Endothelial cell of umbilical vein (primary cell): ENCODE results near the gene MACROD2. TPM values are rescaled to one million over a fixed set of nuclear protein-coding genes. Genes with fewer than 3 reads are reported as not detected.

Experiments used
- BruUV-seq: library from RNA; stranded (reverse); fragments of 400-500 nt; replicated peaks from 2 replicates; lab custom pipeline; 2021; lab: Mats Ljungman, UMichigan
- CTCF ChIA-PET: fragments of 300-600, 350-600 bp; sonication (Branson Sonifier 250); formaldehyde crosslinking; loops from one replicate; lab custom pipeline; 2021; ENCODE audit warnings: antibody characterized with exemption, inconsistent platforms; lab: Charles Lee
- POLR2A ChIA-PET: fragments of 300-600, 350-600 bp; sonication (Branson Sonifier 250); formaldehyde crosslinking; loops from one replicate; lab custom pipeline; 2021; ENCODE audit warnings: antibody characterized with exemption, inconsistent platforms; lab: Charles Lee
- DNase-seq: peaks from one replicate; pipeline ENCODE4 v3.0.0-alpha.2; 2011; ENCODE audit warnings: low read depth, low spot score
- FAIRE-seq: peaks from 2 replicates; lab custom pipeline; 2011; peaks lifted over from hg19 to GRCh38; lab: Jason Lieb, UNC
- H2AFZ ChIP-seq: 2 replicates; pipeline ENCODE4 v1.6.0; 2012; ENCODE audit warnings: low read depth, low read length, control low read depth, inconsistent platforms
- H3K27ac ChIP-seq: 2 replicates; pipeline ENCODE4 v1.5.1; 2011; ENCODE audit warnings: low read depth, mild to moderate bottlenecking, control low read depth, low read length, moderate library complexity; ENCODE audit not compliant: insufficient read depth
- H3K27me3 ChIP-seq, 2 experiments: 2 replicates each; pipeline versions ENCODE4 v1.6.0 to v1.6.1; 2011; ENCODE audit warnings: low read length in 2 of 2, mixed read lengths in 1 of 2; ENCODE audit not compliant: control insufficient read depth in 2 of 2, insufficient read depth in 2 of 2
- H3K36me3 ChIP-seq, 2 experiments: 2 replicates in 1 of 2; 3 replicates in 1 of 2; pipeline ENCODE4 v1.5.1; 2011; ENCODE audit warnings: low read length in 2 of 2, mild to moderate bottlenecking in 1 of 2, moderate library complexity in 1 of 2; ENCODE audit not compliant: control insufficient read depth in 2 of 2, insufficient read depth in 2 of 2; ENCODE audit errors: extremely low read depth in 1 of 2
- H3K4me1 ChIP-seq: 3 replicates; pipeline ENCODE4 v1.5.1; 2011; ENCODE audit warnings: mild to moderate bottlenecking, low read length; ENCODE audit not compliant: control insufficient read depth, insufficient read depth; ENCODE audit errors: extremely low read depth
- H3K4me2 ChIP-seq: 2 replicates; pipeline ENCODE4 v1.6.1; 2011; ENCODE audit warnings: low read length, control low read depth, mixed read lengths; ENCODE audit not compliant: insufficient read depth
- H3K4me3 ChIP-seq, 3 experiments: fragments of 200-600 bp in 1 of 3; sonication (generic), shearing (Covaris generic) in 1 of 3; replicated peaks in 1 of 3; 2 replicates each; pipeline ENCODE4 v1.5.1; 2011 to 2016; ENCODE audit warnings: control low read depth in 3 of 3, low read length in 3 of 3, mild to moderate bottlenecking in 2 of 3, inconsistent platforms in 1 of 3, low read depth in 1 of 3, moderate library complexity in 1 of 3; ENCODE audit not compliant: insufficient read depth in 1 of 3
- H3K79me2 ChIP-seq: 2 replicates; pipeline ENCODE4 v1.6.0; 2012; ENCODE audit warnings: low read length, inconsistent platforms; ENCODE audit not compliant: control insufficient read depth, insufficient read depth
- H3K9ac ChIP-seq: replicated peaks from 2 replicates; pipeline ENCODE3; 2011; ENCODE audit warnings: low read length, control low read depth; ENCODE audit not compliant: insufficient read depth; ENCODE audit errors: extremely low read depth
- H3K9me1 ChIP-seq: replicated peaks from 3 replicates; pipeline ENCODE4 v1.6.0; 2011; ENCODE audit warnings: mild to moderate bottlenecking, low read length; ENCODE audit not compliant: control insufficient read depth, insufficient read depth; ENCODE audit errors: extremely low read depth
- H3K9me3 ChIP-seq: replicated peaks from 2 replicates; pipeline ENCODE4 v1.5.1; 2012; ENCODE audit warnings: low read length, inconsistent platforms; ENCODE audit not compliant: control insufficient read depth, insufficient read depth
- H4K20me1 ChIP-seq: replicated peaks from 2 replicates; pipeline ENCODE3; 2011; ENCODE audit warnings: mild to moderate bottlenecking, low read length; ENCODE audit not compliant: control insufficient read depth, insufficient read depth; ENCODE audit errors: extremely low read depth
- EZH2 ChIP-seq: IDR thresholded peaks from 2 replicates; pipeline ENCODE4 v1.6.1; 2012; ENCODE audit warnings: borderline replicate concordance, low read depth, mild to moderate bottlenecking, moderate library complexity, low read length, inconsistent platforms; ENCODE audit not compliant: severe bottlenecking
- FOS ChIP-seq: IDR thresholded peaks from 2 replicates; pipeline ENCODE4 v1.6.1; 2011; ENCODE audit warnings: mild to moderate bottlenecking, low read length, moderate library complexity, borderline replicate concordance; ENCODE audit not compliant: insufficient read depth
- GATA2 ChIP-seq: IDR thresholded peaks from 2 replicates; pipeline ENCODE4 v1.7.0; 2011; ENCODE audit warnings: low read depth, mild to moderate bottlenecking, moderate library complexity, mixed read lengths, low read length; ENCODE audit not compliant: insufficient read length, insufficient read depth
- MYC ChIP-seq: IDR thresholded peaks from one replicate; pipeline ENCODE4 v1.6.1; 2011; ENCODE audit warnings: mild to moderate bottlenecking, low read depth, low read length
- POLR2A ChIP-seq: IDR thresholded peaks from 2 replicates; pipeline ENCODE4 v1.6.1; 2012; ENCODE audit warnings: low read depth, mild to moderate bottlenecking, control low read depth, low read length
- POLR2AphosphoS5 ChIP-seq: IDR thresholded peaks from 2 replicates; pipeline ENCODE4 v1.6.1; 2012; ENCODE audit warnings: low read depth, mild to moderate bottlenecking, control low read depth, low read length, moderate library complexity; ENCODE audit not compliant: insufficient read depth
- dilution Hi-C: fragments of 300-500 bp; cut with MboI; formaldehyde crosslinking; loops from one replicate; pipeline ENCODE4 v1.15.0; 2019; ENCODE audit warnings: low sequenced_read_pairs; ENCODE audit not compliant: extremely low pct_ligation_motif_present
- intact Hi-C: fragments of 100-400 bp; cut with micrococcal nuclease; formaldehyde crosslinking; loops from one replicate; pipeline ENCODE4 v1.10.0; 2022
- polyA plus RNA-seq, 4 experiments: library from polyadenylated mRNA; depleted of rRNA in 3 of 4; stranded (reverse) in 3 of 4; unstranded in 1 of 4; fragments of >200 nt; gene quantifications; 2 replicates each; pipeline versions ENCODE4 v1.2.1 to v1.2.3, GENCODE V29; 2011 to 2012; ENCODE audit warnings: missing spikeins in 1 of 4
- total RNA-seq: library from RNA; stranded (reverse); gene quantifications from 2 replicates; pipeline ENCODE4 v1.2.3, GENCODE V29; 2021

The MACROD2 gene
- total and polyA plus RNA-seq, 2 donors (not counting 3 experiments of a cell fraction or from before 2014, with no cell fraction given) = 0.11 to 0.73 TPM

- ChIA-PET POLR2A (no interaction called here), CTCF (no interaction called here)
- no peaks in the 10 kb centered on the region for H3K9me3 ChIP-seq
- H3K4me2 ChIP-seq = no peak overlapping the region
- no peaks in the 10 kb centered on the region for H3K36me3 ChIP-seq
- no peak overlapping the region for H3K4me3 ChIP-seq
- H3K27me3 ChIP-seq = no peaks in the 10 kb centered on the region
- no peak overlapping the region for H3K27ac ChIP-seq
- H4K20me1 ChIP-seq = no peaks in the 10 kb centered on the region
- FAIRE-seq (no peak), DNase-seq (no peak)
- no TSS peak for BruUV-seq
- H3K9me1 ChIP-seq = no peaks in the 10 kb centered on the region
- no peak overlapping the region for H3K9ac ChIP-seq
- H3K4me1 ChIP-seq = no peaks in the 10 kb centered on the region
- intact Hi-C loops = no loop called here
- dilution Hi-C loops = no loop called here
- no peak for TF ChIP-seq MYC
- no peak for TF ChIP-seq POLR2A
- no peak for TF ChIP-seq EZH2
- H2AFZ ChIP-seq = no peak overlapping the region
- H3K79me2 ChIP-seq = no peaks in the 10 kb centered on the region
These were observed 1146.5 kb downstream of the MACROD2 start for GRCh38 chr20:15141861-15142260.

GRCh38 chr20:15143478-15143877 is 1148.2 kb downstream of the MACROD2 start:
- CTCF ChIA-PET = no interaction called here

More at GRCh38 chr20:15143478-15143877, 1148.2 kb downstream of the MACROD2 start:
- no peaks in the 10 kb centered on the region for H4K20me1 ChIP-seq
- H3K79me2 ChIP-seq = no peaks in the 10 kb centered on the region
- TF ChIP-seq POLR2AphosphoS5 (no peak), POLR2A (no peak), GATA2 (no peak), FOS (no peak), EZH2 (no peak)
- intact Hi-C loops (no loop called here), dilution Hi-C loops (no loop called here)
- no peaks in the 10 kb centered on the region for H3K27me3 ChIP-seq
- H3K9ac ChIP-seq = no peak overlapping the region
- FAIRE-seq (no peak), DNase-seq (no peak)
- no peaks in the 10 kb centered on the region for H3K4me1 ChIP-seq
- no peak overlapping the region for H2AFZ ChIP-seq
- H3K27ac ChIP-seq = no peak overlapping the region
- no peaks in the 10 kb centered on the region for H3K9me1 ChIP-seq
- BruUV-seq = no TSS peak
- H3K4me3 ChIP-seq = no peak overlapping the region
- no peak overlapping the region for H3K4me2 ChIP-seq
- H3K9me3 ChIP-seq = no peaks in the 10 kb centered on the region
- POLR2A ChIA-PET = no interaction called here
- H3K36me3 ChIP-seq = no peaks in the 10 kb centered on the region
